HG02571 (cell line): Measurements from ENCODE around the gene NAV3.
"Not testable (repeated sequence)": the region's sequence is repeated elsewhere in the genome, so short reads cannot be mapped to it uniquely, and the experiment has no call there.

Experiments
- ATAC-seq: cut with Tn5 transposase; IDR thresholded peaks from one replicate; pipeline ENCODE4 v1.9.1; 2021; ENCODE audit warnings: mild to moderate bottlenecking, moderate library complexity; ENCODE audit not compliant: unreplicated experiment

NAV3 gene

GRCh38 chr12:78101946-78102635 is 271.4 kb downstream of the NAV3 start:
- no peak for ATAC-seq

GRCh38 chr12:78102801-78103200 is 272.1 kb downstream of the NAV3 start:
- not testable (repeated sequence) for ATAC-seq

- ATAC-seq, result no peak
These were observed 285.2 kb downstream of the NAV3 start for GRCh38 chr12:78115889-78116288.

GRCh38 chr12:78118036-78118435 is 287.3 kb downstream of the NAV3 start:
- no peak for ATAC-seq

- ATAC-seq, result no peak
These were observed 287.8 kb downstream of the NAV3 start for GRCh38 chr12:78118486-78118885.

- no peak for ATAC-seq
These were observed 288.7 kb downstream of the NAV3 start for GRCh38 chr12:78119351-78119918.

GRCh38 chr12:78120306-78120705 is 289.6 kb downstream of the NAV3 start:
- no peak for ATAC-seq

GRCh38 chr12:78120866-78121560 is 290.3 kb downstream of the NAV3 start:
- ATAC-seq, result no peak

- ATAC-seq, result no peak
These were observed 291.4 kb downstream of the NAV3 start for GRCh38 chr12:78121969-78122610.

GRCh38 chr12:78128211-78128610 is 297.5 kb downstream of the NAV3 start:
- ATAC-seq, result no peak

GRCh38 chr12:78143717-78144116 is 313.0 kb downstream of the NAV3 start:
- no peak for ATAC-seq

GRCh38 chr12:78145398-78145797 is 314.7 kb downstream of the NAV3 start:
- ATAC-seq, result no peak

- peak; percentile 66 for ATAC-seq
These were observed 315.7 kb downstream of the NAV3 start for GRCh38 chr12:78146365-78146772.

- ATAC-seq, result no peak
These were observed 318.8 kb downstream of the NAV3 start for GRCh38 chr12:78149459-78149858.

GRCh38 chr12:78155546-78155945 is 324.9 kb downstream of the NAV3 start:
- ATAC-seq, result no peak

- no peak for ATAC-seq
These were observed 326.1 kb downstream of the NAV3 start for GRCh38 chr12:78156751-78157150.

GRCh38 chr12:78157199-78157598 is 326.5 kb downstream of the NAV3 start:
- no peak for ATAC-seq

- no peak for ATAC-seq
These were observed 333.5 kb downstream of the NAV3 start for GRCh38 chr12:78164154-78164553.

GRCh38 chr12:78167510-78167909 is 336.8 kb downstream of the NAV3 start:
- no peak for ATAC-seq

GRCh38 chr12:78171061-78171460 is 340.4 kb downstream of the NAV3 start:
- no peak for ATAC-seq

- ATAC-seq, result no peak
These were observed 345.9 kb downstream of the NAV3 start for GRCh38 chr12:78176643-78177042.

GRCh38 chr12:78177298-78177697 is 346.6 kb downstream of the NAV3 start:
- ATAC-seq, result no peak
